Osteoblast (primary cell): ENCODE data around the gene ADAMTS16. TPM values are rescaled to one million over a fixed set of nuclear protein-coding genes. Genes with fewer than 3 reads are reported as not detected.

Experiments used
- DNase-seq: peaks from one replicate; pipeline ENCODE4 v3.0.0; 2011; ENCODE audit warnings: low spot score, mixed read lengths; ENCODE audit not compliant: insufficient read length; ENCODE audit errors: missing footprints
- H2AFZ ChIP-seq: 2 replicates; pipeline ENCODE4 v1.6.0; 2011; ENCODE audit warnings: mild to moderate bottlenecking, low read length
- H3K27ac ChIP-seq: 2 replicates; pipeline ENCODE4 v1.5.1; 2011; ENCODE audit warnings: mild to moderate bottlenecking, low read depth, low read length, moderate library complexity
- H3K27me3 ChIP-seq: 2 replicates; pipeline ENCODE4 v1.6.0; 2012; ENCODE audit warnings: mild to moderate bottlenecking, control low read depth, inconsistent platforms, low read length, moderate library complexity; ENCODE audit not compliant: insufficient read depth
- H3K36me3 ChIP-seq: 2 replicates; pipeline ENCODE4 v1.5.1; 2011; ENCODE audit warnings: mild to moderate bottlenecking, low read length, control low read depth, moderate library complexity; ENCODE audit not compliant: insufficient read depth
- H3K4me1 ChIP-seq: 2 replicates; pipeline ENCODE4 v1.5.1; 2011; ENCODE audit warnings: mild to moderate bottlenecking, low read length, control low read depth, moderate library complexity; ENCODE audit not compliant: insufficient read depth
- H3K4me2 ChIP-seq: 2 replicates; pipeline ENCODE4 v1.6.0; 2011; ENCODE audit warnings: mild to moderate bottlenecking, low read length; ENCODE audit not compliant: insufficient read depth
- H3K4me3 ChIP-seq: fragments of 200-600 bp; sonication (generic); 3 replicates; pipeline ENCODE4 v1.5.1; 2012; ENCODE audit warnings: mild to moderate bottlenecking, low read length, inconsistent platforms; ENCODE audit not compliant: insufficient read depth
- H3K79me2 ChIP-seq: 2 replicates; pipeline ENCODE4 v1.6.0; 2012; ENCODE audit warnings: mild to moderate bottlenecking, low read length, control low read depth, inconsistent platforms; ENCODE audit not compliant: insufficient read depth
- H3K9me3 ChIP-seq: 2 replicates; pipeline ENCODE4 v1.5.1; 2011; ENCODE audit warnings: low read depth, low read length, control low read depth
- H4K20me1 ChIP-seq: 2 replicates; pipeline ENCODE4 v1.6.0; 2012; ENCODE audit warnings: mild to moderate bottlenecking, low read length, control low read depth; ENCODE audit not compliant: insufficient read depth
- total RNA-seq: library from RNA; depleted of rRNA; stranded (reverse); fragments of >200 nt; gene quantifications from 2 replicates; pipeline ENCODE4 v1.2.3, GENCODE V29; 2012
- TF ChIP-seq, protein P1 (sequence below): IDR thresholded peaks from 2 replicates; pipeline ENCODE4 v1.5.1; 2011; ENCODE audit warnings: mild to moderate bottlenecking, low read depth, low read length, moderate library complexity; ENCODE audit errors: extremely low read depth

The ADAMTS16 gene
- total RNA-seq, 1 donor, result 1.4 TPM

- H3K27me3 ChIP-seq, result no peaks in the 10 kb centered on the region
- H3K27ac ChIP-seq, result peak overlapping the region; percentile 57
- no peaks in the 10 kb centered on the region for H3K9me3 ChIP-seq
- H2AFZ ChIP-seq, result peak overlapping the region; percentile 10
- no peaks in the 10 kb centered on the region for H3K79me2 ChIP-seq
- no peaks in the 10 kb centered on the region for H4K20me1 ChIP-seq
- peak overlapping the region; percentile 48 for H3K4me3 ChIP-seq
- TF ChIP-seq, protein P1, sequence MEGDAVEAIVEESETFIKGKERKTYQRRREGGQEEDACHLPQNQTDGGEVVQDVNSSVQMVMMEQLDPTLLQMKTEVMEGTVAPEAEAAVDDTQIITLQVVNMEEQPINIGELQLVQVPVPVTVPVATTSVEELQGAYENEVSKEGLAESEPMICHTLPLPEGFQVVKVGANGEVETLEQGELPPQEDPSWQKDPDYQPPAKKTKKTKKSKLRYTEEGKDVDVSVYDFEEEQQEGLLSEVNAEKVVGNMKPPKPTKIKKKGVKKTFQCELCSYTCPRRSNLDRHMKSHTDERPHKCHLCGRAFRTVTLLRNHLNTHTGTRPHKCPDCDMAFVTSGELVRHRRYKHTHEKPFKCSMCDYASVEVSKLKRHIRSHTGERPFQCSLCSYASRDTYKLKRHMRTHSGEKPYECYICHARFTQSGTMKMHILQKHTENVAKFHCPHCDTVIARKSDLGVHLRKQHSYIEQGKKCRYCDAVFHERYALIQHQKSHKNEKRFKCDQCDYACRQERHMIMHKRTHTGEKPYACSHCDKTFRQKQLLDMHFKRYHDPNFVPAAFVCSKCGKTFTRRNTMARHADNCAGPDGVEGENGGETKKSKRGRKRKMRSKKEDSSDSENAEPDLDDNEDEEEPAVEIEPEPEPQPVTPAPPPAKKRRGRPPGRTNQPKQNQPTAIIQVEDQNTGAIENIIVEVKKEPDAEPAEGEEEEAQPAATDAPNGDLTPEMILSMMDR, result no peak
- peaks cover 3% of the 10 kb centered on the region for H3K4me1 ChIP-seq
- H3K4me2 ChIP-seq, result peak overlapping the region; percentile 69
- no peaks in the 10 kb centered on the region for H3K36me3 ChIP-seq
- peak; percentile 93 for DNase-seq
These were observed 131.0 kb downstream of the ADAMTS16 start for GRCh38 chr5:5270958-5271785.

DNA sequence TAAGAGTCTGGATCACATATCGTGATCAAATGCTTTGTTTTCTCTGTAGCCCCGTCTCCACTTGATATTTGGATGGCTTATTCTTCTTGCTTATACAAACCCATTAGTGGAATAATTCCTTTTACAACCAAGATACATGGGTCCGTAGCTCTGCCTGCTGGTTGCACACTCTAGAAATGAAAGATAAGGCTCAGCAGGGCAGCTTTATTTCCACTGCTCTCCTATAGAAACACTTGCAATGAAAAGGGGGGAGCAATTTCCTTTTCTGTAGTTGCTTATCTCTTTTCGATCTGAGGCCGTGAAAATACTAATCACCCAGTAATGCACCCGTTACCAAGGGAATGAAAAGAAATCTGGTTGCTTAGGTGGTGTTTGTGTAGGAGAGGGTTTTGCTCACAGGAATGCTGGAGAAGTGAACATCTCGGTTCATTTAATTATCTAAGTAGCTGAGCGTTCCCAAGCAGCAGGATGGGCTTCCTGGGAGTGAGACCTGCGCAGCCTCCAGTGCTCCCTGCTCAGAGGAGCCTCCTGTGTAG is 131.7 kb downstream of the ADAMTS16 start:
- H4K20me1 ChIP-seq, result no peaks in the 10 kb centered on the region
- H3K4me1 ChIP-seq, result peaks cover 3% of the 10 kb centered on the region
- H3K27me3 ChIP-seq, result no peaks in the 10 kb centered on the region
- peak overlapping the region; percentile 69 for H3K4me2 ChIP-seq
- no peak for DNase-seq
- TF ChIP-seq, protein P1, result no peak
- peak overlapping the region; percentile 10 for H2AFZ ChIP-seq
- no peaks in the 10 kb centered on the region for H3K36me3 ChIP-seq
- peak overlapping the region; percentile 57 for H3K27ac ChIP-seq
- H3K4me3 ChIP-seq, result peak overlapping the region; percentile 48
- H3K9me3 ChIP-seq, result no peaks in the 10 kb centered on the region
- no peaks in the 10 kb centered on the region for H3K79me2 ChIP-seq

- Histone ChIP-seq H3K9me3 (no peaks in the 10 kb centered on the region), H4K20me1 (no peaks in the 10 kb centered on the region), H3K4me3 (no peak overlapping the region), H2AFZ (no peak overlapping the region), H3K4me1 (peaks cover 3% of the 10 kb centered on the region), H3K36me3 (no peaks in the 10 kb centered on the region), H3K27me3 (no peaks in the 10 kb centered on the region), H3K27ac (no peak overlapping the region), H3K79me2 (no peaks in the 10 kb centered on the region), H3K4me2 (no peak overlapping the region)
- TF ChIP-seq, protein P1, result no peak
- DNase-seq, result no peak
These were observed 133.3 kb downstream of the ADAMTS16 start for GRCh38 chr5:5273398-5273797.

DNA sequence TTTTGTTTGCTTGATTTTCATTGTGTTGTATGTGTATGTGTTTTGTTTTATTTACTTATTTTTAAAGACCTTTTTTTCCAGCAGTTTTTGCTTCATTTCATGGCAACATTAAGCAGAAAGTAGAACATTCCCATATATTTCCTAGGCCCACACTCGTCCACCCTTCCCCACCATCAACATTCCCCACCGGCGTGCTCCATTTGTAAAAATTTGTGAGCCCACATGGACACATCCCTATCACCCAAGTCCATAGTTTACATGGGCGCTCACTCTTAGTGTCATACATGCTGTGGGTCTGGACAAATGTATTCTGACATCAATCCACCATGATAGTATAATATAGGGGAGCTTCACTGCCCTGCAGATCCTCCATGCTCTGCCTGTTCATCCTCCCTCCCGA is 133.8 kb downstream of the ADAMTS16 start:
- Histone ChIP-seq H4K20me1 (no peaks in the 10 kb centered on the region), H2AFZ (no peak overlapping the region), H3K27ac (no peak overlapping the region), H3K79me2 (no peaks in the 10 kb centered on the region), H3K27me3 (no peaks in the 10 kb centered on the region), H3K4me2 (no peak overlapping the region), H3K4me1 (peaks cover 3% of the 10 kb centered on the region), H3K36me3 (no peaks in the 10 kb centered on the region), H3K9me3 (no peaks in the 10 kb centered on the region), H3K4me3 (no peak overlapping the region)
- no peak for DNase-seq
- TF ChIP-seq, protein P1, result no peak
